Psoas muscle (tissue), 8 donors: ENCODE results near the gene TGFB3. TPM values are rescaled to one million over a fixed set of nuclear protein-coding genes. Genes with fewer than 3 reads are reported as not detected.

Experiments used
- ATAC-seq, 4 donors: fragments of 200-7000 bp; cut with Tn5 transposase; one replicate each; pipeline ENCODE4 v1.9.1; 2020; ENCODE audit warnings: moderate library complexity in 3 of 4, mild to moderate bottlenecking in 2 of 4
- DNase-seq, 2 donors: peaks; one replicate each; pipeline ENCODE4 v3.0.0-alpha.2; 2020
- H3K27ac ChIP-seq: fragments of 200-600 bp; one replicate; pipeline ENCODE4 v1.8.0; 2022
- H3K27me3 ChIP-seq, 3 donors: fragments of 200-600 bp in 1 of 3; one replicate each; pipeline versions ENCODE4 v1.6.1 to v1.8.0; 2013 to 2022; ENCODE audit warnings: low read length in 2 of 3, mild to moderate bottlenecking in 2 of 3, moderate library complexity in 1 of 3; ENCODE audit not compliant: insufficient read depth in 3 of 3
- H3K36me3 ChIP-seq, 2 donors: fragments of 200-600 bp in 1 of 2; one replicate each; pipeline versions ENCODE4 v1.6.1 to v1.8.0; 2013 to 2022; ENCODE audit warnings: low read depth in 1 of 2, mild to moderate bottlenecking in 1 of 2, moderate library complexity in 1 of 2; ENCODE audit not compliant: insufficient read depth in 1 of 2
- H3K4me1 ChIP-seq: fragments of 200-600 bp; one replicate; pipeline ENCODE4 v1.8.0; 2022
- H3K4me3 ChIP-seq: fragments of 200-600 bp; one replicate; pipeline ENCODE4 v1.8.0; 2022; ENCODE audit warnings: mild to moderate bottlenecking
- H3K9me3 ChIP-seq: fragments of 200-600 bp; one replicate; pipeline ENCODE4 v1.8.0; 2022
- WGBS, 3 donors: extraction: QIAGEN DNeasy Blood & Tissue Kit; methylation state at CpG; one replicate each; pipeline versions ENCODE4 v1.1.6 to v1.1.7; 2013; 5-methylcytosine and 5-hydroxymethylcytosine counted together
- intact Hi-C, 2 donors: fragments of 100-400 bp; cut with DNase I; formaldehyde crosslinking; loops; one replicate each; pipeline versions ENCODE4 v1.11.0 to v1.14.2; 2022
- polyA plus RNA-seq, 3 donors: library from polyadenylated mRNA; stranded (reverse); fragments of 200-250 nt; gene quantifications; one replicate each; pipeline ENCODE4 v1.2.3, GENCODE V29; 2013
- total RNA-seq, 4 donors: library from RNA; stranded (reverse); fragmentation: NEBNext Ultra II Directional in 2 of 4; extraction: Animal tissue kit (Norgen Biotek cat#: 25700) in 2 of 4; gene quantifications; one replicate each; pipeline versions ENCODE4 v1.2.1 to v1.2.4, GENCODE V29; 2021 to 2023
- TF ChIP-seq, protein P1 (sequence below): fragments of 200-600 bp; IDR thresholded peaks from one replicate; pipeline ENCODE4 v1.8.0; 2022; ENCODE audit warnings: antibody characterized with exemption
- donor health status: healthy with polysubstance abuse.
- donor health status: DM: no; HTN: no; CAD: no; lungs with moderate emphysema.
- donor health status: Bipolar disorder and iron deficiency.
- donor health status: healthy.
- donor health status: DM: yes; HTN: yes; CAD: no.
- donor health status: DM: no; HTN: no; CAD: no.
- donor health status: DM: no; HTN: no; CAD: no.
- donor health status: DM: yes; HTN: yes; CAD: no.

TGFB3 gene
- total and polyA plus RNA-seq, 7 donors: 9.0 to 196 (median 62.7) TPM

DNA sequence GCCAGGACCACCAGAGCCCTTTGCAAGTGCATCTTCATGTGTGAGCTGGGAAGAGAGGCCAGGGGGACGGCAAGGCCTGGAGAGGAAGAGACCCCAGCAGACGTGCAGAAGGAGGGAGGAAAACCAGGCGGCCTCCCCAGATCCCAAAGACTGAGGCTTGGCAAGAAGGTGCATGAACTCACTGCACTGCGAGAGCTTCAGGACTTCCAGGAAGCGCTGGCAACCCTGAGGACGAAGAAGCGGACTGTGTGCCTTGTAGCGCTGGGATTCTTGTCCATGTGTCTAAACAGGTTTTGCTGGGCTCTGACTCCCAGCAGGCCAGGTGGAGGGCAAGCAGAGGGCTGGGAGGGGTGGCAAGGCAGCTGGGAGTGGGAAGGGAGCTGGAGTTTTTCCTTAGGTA is 939 bp downstream of the TGFB3 start:
- H3K27me3 ChIP-seq: no peaks in the 10 kb centered on the region
- 15 to 30% (median 21%) methylated on average over 8 of the region's 8 CpGs for WGBS, 3 donors
- TF ChIP-seq, protein P1, sequence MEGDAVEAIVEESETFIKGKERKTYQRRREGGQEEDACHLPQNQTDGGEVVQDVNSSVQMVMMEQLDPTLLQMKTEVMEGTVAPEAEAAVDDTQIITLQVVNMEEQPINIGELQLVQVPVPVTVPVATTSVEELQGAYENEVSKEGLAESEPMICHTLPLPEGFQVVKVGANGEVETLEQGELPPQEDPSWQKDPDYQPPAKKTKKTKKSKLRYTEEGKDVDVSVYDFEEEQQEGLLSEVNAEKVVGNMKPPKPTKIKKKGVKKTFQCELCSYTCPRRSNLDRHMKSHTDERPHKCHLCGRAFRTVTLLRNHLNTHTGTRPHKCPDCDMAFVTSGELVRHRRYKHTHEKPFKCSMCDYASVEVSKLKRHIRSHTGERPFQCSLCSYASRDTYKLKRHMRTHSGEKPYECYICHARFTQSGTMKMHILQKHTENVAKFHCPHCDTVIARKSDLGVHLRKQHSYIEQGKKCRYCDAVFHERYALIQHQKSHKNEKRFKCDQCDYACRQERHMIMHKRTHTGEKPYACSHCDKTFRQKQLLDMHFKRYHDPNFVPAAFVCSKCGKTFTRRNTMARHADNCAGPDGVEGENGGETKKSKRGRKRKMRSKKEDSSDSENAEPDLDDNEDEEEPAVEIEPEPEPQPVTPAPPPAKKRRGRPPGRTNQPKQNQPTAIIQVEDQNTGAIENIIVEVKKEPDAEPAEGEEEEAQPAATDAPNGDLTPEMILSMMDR: no peak
- intact Hi-C loops: loop anchor here (1.0 to 5.0 kb wide), 5 partner anchors 72 to 404 kb away; partner anchors contain the start of genes ERG28 (in 1 of the 2), FLVCR2 (in 1 of the 2) and TTLL5 (in 1 of the 2)
- H3K4me3 ChIP-seq: peak overlapping the region; percentile 79
- peak overlapping the region; percentile 98 for H3K27ac ChIP-seq
- DNase-seq (peak; percentile 44 to 64), ATAC-seq (peak in 2 of 4 donors; percentile 9 to 17)
- H3K9me3 ChIP-seq: no peaks in the 10 kb centered on the region
- no peaks in the 10 kb centered on the region for H3K36me3 ChIP-seq
- peaks cover 25% of the 10 kb centered on the region for H3K4me1 ChIP-seq

DNA sequence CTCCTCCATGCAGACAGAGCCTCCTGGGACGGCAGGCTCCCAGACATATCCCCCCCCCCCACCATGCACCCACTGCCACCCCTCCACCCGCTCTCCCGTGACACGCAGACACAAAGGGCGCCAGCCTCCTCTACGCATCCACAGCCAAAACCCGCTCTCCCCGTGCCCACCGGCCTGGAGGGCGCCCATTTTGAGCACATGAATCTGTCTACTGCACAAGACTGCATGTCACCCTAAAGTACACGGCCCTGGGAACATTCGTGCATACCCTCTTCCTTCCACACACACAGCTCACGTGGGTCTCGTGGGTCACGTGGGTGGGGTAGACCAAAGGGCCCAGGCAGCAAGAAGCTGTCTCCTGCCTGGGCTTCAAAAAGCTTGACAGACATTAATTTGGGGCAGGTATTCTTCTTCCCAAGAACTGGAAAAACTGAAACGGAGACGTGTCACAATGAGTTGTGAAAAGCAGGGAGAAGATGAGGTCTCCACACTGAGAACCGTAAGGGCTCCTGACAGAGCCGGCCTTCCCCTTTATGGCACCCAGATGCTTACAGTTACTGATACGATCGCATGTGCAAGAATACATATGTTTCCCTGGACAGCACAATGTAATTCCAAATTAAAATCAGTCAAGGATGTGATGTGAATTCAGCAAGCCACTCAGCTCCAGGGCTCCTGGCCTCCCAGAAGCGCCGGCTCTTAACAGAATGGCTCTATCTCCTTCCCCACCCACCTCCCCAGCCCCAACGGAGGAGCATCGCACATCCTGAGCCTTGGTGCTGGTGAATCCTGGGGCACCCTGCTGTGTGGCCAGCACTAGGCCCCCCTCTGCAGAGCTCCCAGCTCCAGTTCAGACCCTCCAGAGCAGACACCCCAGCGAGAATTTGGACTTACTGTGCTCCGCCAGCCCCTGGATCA is 1.9 kb downstream of the TGFB3 start:
- intact Hi-C loops: loop anchor here (1.0 to 10.0 kb wide), 9 partner anchors 38 to 403 kb away; partner anchors contain the start of genes ERG28 (in 1 of the 2), FLVCR2 (in 1 of the 2) and TTLL5 (in 1 of the 2)
- H3K4me1 ChIP-seq: peaks cover 25% of the 10 kb centered on the region

DNA sequence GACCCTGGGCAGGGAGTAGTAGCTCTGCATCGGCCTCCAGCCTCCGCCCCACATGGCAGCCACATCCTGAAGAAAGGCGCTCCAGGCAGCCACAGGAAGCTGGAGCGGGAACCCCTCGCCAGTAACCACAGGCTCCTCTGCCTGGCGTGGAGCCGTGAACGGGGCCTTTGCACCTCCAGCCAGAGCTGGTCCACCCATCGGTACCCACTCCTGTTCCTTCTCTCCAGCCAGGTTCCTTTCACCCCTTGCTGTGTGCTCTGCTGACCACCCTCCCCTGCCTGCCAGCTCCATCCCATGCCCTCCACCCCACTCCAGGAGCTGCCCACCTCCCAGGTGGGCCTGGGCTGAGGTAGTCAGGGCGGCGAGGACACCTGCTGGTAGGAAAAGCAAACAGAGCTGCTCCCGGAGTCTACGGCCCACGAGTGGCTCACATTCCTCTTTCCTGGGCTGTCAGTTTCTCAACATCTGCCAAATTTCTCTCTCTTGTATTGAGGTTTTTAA is 2.7 kb downstream of the TGFB3 start:
- H3K36me3 ChIP-seq: no peaks in the 10 kb centered on the region
- H3K4me3 ChIP-seq: peak overlapping the region; percentile 79
- intact Hi-C loops: loop anchor here (1.0 to 10.0 kb wide), 4 partner anchors 37 to 174 kb away; no protein-coding TSS in a partner anchor
- peak in 3 of 4 donors; percentile 21 to 28 (median 28) for ATAC-seq
- peak in 1 of 2 donors; percentile 58 for DNase-seq
- H3K9me3 ChIP-seq: no peaks in the 10 kb centered on the region
- H3K27me3 ChIP-seq: no peaks in the 10 kb centered on the region
- TF ChIP-seq, protein P1: peak; percentile 62
- 48 to 75% (median 50%) methylated on average over 12 to 14 of the region's 14 CpGs for WGBS, 3 donors
- peak overlapping the region; percentile 98 for H3K27ac ChIP-seq
- H3K4me1 ChIP-seq: peaks cover 25% of the 10 kb centered on the region

More for the DNA sequence above, 1.9 kb downstream of the TGFB3 start:
- DNase-seq (peak; percentile 52 to 54), ATAC-seq (no peak)
- no peaks in the 10 kb centered on the region for H3K27me3 ChIP-seq
- peak overlapping the region; percentile 79 for H3K4me3 ChIP-seq
- WGBS, 3 donors: 33 to 51% (median 34%) methylated on average over 27 of the region's 27 CpGs
- no peaks in the 10 kb centered on the region for H3K9me3 ChIP-seq
- H3K27ac ChIP-seq: peak overlapping the region; percentile 98
- no peaks in the 10 kb centered on the region for H3K36me3 ChIP-seq
- TF ChIP-seq, protein P1: no peak

DNA sequence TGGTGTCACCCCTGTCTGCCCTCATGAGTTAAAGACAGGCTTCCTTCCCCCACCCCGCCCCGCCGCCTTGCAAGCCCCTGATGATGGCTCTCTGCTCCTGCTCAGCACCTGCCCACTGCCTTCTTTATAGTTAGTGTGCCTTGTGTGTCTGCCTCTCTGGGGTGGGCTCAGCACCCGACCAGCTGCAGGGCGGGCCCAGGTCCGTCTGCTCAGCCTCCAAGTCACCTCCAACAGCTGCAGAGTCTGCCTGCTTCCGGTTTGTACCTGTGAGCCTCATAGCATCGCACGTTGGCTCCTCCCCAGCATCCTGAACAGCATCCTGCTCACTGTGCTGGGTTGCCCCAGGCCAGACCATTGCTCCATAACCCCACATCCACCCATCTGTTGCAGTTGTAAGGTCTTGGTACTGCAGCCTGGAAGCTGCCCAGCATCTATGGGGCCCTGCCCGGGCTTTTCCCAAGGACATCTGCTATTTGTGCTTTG is 3.5 kb downstream of the TGFB3 start:
- TF ChIP-seq, protein P1: no peak
- DNase-seq: no peak
- H3K27ac ChIP-seq: no peak overlapping the region
- peaks cover 25% of the 10 kb centered on the region for H3K4me1 ChIP-seq
- H3K4me3 ChIP-seq: peak overlapping the region; percentile 79
- H3K9me3 ChIP-seq: no peaks in the 10 kb centered on the region
- intact Hi-C loops: loop anchor here (2.0 to 10.0 kb wide), 3 partner anchors 36 to 173 kb away; no protein-coding TSS in a partner anchor
- no peaks in the 10 kb centered on the region for H3K36me3 ChIP-seq
- 66 to 74% (median 72%) methylated on average over 10 of the region's 10 CpGs for WGBS, 3 donors
- no peaks in the 10 kb centered on the region for H3K27me3 ChIP-seq
- ATAC-seq: no peak
